ENCODE measurements around the gene ARID5B. TPM values are rescaled to one million over a fixed set of nuclear protein-coding genes. Genes with fewer than 3 reads are reported as not detected.

Gene ARID5B
- total RNA-seq, 2 experiments from 2014 or later: 26.7 to 28.3 TPM

DNA sequence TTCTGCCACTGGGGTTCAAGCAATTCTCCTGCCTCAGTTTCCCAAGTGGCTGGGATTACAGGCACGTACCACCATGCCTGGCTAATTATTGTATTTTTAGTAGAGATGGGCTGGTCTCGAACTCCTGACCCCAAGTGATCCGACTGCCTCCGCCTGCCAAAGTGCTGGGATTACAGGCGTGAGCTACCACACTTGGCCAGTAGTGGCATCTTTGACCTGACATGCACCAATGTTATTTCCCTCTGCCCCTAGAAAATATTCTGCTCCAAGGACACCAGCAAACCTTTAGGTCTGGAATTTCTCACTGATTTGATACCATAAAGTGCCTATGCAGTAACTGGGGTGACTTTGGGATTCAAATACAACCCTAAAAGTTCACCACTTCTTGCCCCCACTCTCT, 179.4 kb downstream of the ARID5B start:
- POLR2A ChIA-PET: interaction anchor here (0.7 to 3.1 kb wide), 4 partner anchors 18 to 105 kb away, joined by 3 to 23 read pairs (median 4); no protein-coding TSS in a partner anchor
- no peak for ATAC-seq
- CTCF ChIA-PET: interaction anchor here (1.0 to 1.9 kb wide), 4 partner anchors 15 to 164 kb away, joined by 3 to 7 read pairs (median 5); no protein-coding TSS in a partner anchor
- TF ChIP-seq, protein P1, sequence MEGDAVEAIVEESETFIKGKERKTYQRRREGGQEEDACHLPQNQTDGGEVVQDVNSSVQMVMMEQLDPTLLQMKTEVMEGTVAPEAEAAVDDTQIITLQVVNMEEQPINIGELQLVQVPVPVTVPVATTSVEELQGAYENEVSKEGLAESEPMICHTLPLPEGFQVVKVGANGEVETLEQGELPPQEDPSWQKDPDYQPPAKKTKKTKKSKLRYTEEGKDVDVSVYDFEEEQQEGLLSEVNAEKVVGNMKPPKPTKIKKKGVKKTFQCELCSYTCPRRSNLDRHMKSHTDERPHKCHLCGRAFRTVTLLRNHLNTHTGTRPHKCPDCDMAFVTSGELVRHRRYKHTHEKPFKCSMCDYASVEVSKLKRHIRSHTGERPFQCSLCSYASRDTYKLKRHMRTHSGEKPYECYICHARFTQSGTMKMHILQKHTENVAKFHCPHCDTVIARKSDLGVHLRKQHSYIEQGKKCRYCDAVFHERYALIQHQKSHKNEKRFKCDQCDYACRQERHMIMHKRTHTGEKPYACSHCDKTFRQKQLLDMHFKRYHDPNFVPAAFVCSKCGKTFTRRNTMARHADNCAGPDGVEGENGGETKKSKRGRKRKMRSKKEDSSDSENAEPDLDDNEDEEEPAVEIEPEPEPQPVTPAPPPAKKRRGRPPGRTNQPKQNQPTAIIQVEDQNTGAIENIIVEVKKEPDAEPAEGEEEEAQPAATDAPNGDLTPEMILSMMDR (IDR thresholded peaks at IDR 0.05): peak; percentile 17
- H3K9me3 Mint-ChIP-seq: peaks cover 1% of the 10 kb centered on the region
- intact Hi-C loops (cut with micrococcal nuclease): no loop called here
- peaks cover 60% of the 10 kb centered on the region for H3K36me3 Mint-ChIP-seq (ENCODE audit: low read depth)
- no peaks in the 10 kb centered on the region for H3K27me3 Mint-ChIP-seq
- peaks cover 80% of the 10 kb centered on the region for H3K4me1 Mint-ChIP-seq (ENCODE audit: low read depth)
- peak overlapping the region; percentile 92 for H3K27ac Mint-ChIP-seq
- H3K4me3 Mint-ChIP-seq: no peak overlapping the region
- no peak for DNase-seq

DNA sequence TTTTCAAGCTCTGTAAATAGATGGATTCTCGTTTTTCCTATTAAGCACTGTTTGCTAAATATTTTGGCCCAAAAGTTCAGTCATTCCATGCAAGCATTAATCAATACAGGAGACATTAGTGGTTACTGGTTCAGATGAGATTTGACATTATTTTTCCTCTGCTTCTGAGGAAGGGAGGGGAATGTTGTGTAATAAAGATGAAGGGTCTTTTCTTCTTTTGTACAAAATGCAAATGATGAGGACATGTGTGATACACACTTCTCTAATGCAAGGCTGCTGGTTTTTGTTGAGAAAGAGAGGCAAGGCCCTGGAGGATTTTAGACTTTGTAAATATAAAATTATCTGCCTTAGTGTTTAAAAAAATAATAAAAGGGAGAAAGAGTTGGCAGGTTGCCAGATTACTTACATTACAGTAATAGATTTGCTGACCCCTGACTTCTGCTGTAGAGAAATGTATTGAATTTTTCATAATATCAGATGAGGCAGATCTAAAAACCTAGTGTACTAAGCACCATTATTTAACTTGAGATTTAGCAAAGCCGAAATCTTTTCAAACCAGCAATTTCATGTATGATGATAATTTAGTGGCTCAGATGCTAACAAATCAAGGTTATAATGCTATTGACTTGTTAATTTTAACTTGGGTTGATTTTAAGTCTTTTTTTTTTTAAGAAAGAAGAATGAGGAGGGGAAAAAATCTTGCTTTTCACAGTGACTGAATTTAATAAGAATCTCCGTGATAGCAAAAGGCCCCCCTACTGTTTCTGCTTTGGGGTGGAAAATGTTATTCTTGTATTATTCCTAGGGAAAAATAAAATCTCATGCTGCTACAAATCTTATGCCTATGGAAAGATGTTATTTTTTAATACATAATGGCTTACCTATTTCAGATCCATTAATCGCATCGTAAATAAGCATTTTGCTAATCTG, 180.1 kb downstream of the ARID5B start:
- H3K36me3 Mint-ChIP-seq (ENCODE audit: low read depth): peaks cover 60% of the 10 kb centered on the region
- H3K4me3 Mint-ChIP-seq: peak overlapping the region; percentile 58
- H3K27ac Mint-ChIP-seq: peak overlapping the region; percentile 92

DNA sequence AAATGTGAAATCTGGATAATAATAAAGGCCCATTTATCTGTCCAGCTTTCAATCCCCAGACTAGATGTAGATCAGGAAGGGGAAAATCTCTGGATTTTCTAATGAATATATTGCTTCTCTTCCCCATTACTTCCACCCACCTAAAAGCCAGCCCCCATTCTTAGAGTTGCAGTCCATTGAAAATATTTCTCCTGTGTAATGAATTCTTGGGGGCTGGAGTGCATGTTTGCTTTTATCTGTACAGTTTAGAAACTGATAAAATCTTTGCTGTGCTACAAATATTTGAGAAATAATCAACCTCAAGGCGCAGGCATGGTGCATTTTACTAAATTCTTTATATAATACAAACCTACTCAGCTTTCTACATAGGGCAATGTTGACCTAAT, 180.8 kb downstream of the ARID5B start:
- TF ChIP-seq, protein P1 (IDR thresholded peaks at IDR 0.05): no peak
- DNase-seq (no peak), ATAC-seq (no peak)
- peak overlapping the region; percentile 58 for H3K4me3 Mint-ChIP-seq
- intact Hi-C loops (cut with micrococcal nuclease): loop anchor here (2.0 kb wide), 1 partner anchor 35 kb away; no protein-coding TSS in a partner anchor
- peaks cover 61% of the 10 kb centered on the region for H3K36me3 Mint-ChIP-seq (ENCODE audit: low read depth)
- POLR2A ChIA-PET: interaction anchor here (0.6 to 1.9 kb wide), 16 partner anchors 9 to 180 kb away, joined by 3 to 10 read pairs (median 4); partner anchors contain the start of gene ARID5B
- H3K27me3 Mint-ChIP-seq: no peaks in the 10 kb centered on the region
- H3K9me3 Mint-ChIP-seq: peaks cover 1% of the 10 kb centered on the region
- peaks cover 70% of the 10 kb centered on the region for H3K4me1 Mint-ChIP-seq (ENCODE audit: low read depth)
- CTCF ChIA-PET: interaction anchor here (0.8 to 1.6 kb wide), 6 partner anchors 9 to 163 kb away, joined by 3 to 9 read pairs (median 4); no protein-coding TSS in a partner anchor
- H3K27ac Mint-ChIP-seq: peak overlapping the region; percentile 92

More for the DNA sequence above, 180.1 kb downstream of the ARID5B start:
- intact Hi-C loops (cut with micrococcal nuclease): loop anchor here (2.0 kb wide), 1 partner anchor 35 kb away; no protein-coding TSS in a partner anchor
- CTCF ChIA-PET: interaction anchor here (0.8 to 1.9 kb wide), 6 partner anchors 8 to 163 kb away, joined by 3 to 9 read pairs (median 4); no protein-coding TSS in a partner anchor
- POLR2A ChIA-PET: interaction anchor here (0.7 to 3.1 kb wide), 10 partner anchors 8 to 180 kb away, joined by 3 to 23 read pairs (median 4); partner anchors contain the start of gene ARID5B
- peaks cover 1% of the 10 kb centered on the region for H3K9me3 Mint-ChIP-seq
- ATAC-seq (no peak), DNase-seq (no peak)
- H3K4me1 Mint-ChIP-seq (ENCODE audit: low read depth): peaks cover 74% of the 10 kb centered on the region
- H3K27me3 Mint-ChIP-seq: no peaks in the 10 kb centered on the region
- TF ChIP-seq, protein P1 (IDR thresholded peaks at IDR 0.05): no peak

DNA sequence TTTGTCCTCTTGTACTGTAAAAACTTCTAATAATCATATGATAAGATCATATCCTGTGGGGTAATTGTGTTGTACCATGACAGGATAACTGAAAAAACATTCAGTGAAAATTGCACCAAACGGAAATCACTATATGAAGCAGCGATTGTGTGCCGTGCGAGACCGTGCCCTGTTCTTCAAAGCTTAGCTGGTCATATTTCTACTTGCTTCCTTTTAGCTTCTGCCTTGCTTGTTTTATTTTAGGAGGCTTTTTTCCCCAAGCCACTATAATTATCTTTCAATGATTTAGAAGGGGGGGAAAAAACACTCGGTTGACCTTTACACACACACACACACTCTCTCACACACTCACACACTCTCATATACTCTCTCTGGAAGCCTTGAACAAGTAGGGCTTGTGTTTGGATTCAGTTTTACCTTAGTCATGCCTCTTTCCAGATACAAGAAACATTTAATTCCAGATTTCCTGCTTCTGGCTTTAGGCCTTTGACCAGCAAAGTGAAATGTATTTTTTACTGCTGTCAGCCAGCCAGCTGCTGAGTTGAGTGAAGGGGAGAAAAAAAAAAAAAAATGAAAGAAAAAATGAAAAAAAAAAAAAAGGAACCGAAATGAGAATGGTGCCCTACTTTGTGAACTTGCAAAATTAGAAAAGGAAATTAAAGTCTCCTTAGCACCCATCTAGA, 181.4 kb downstream of the ARID5B start:
- H3K36me3 Mint-ChIP-seq (ENCODE audit: low read depth): peaks cover 61% of the 10 kb centered on the region
- H3K9me3 Mint-ChIP-seq: no peaks in the 10 kb centered on the region
- TF ChIP-seq, protein P1 (IDR thresholded peaks at IDR 0.05): no peak
- CTCF ChIA-PET: interaction anchor here (0.8 to 1.6 kb wide), 6 partner anchors 9 to 162 kb away, joined by 3 to 9 read pairs (median 4); no protein-coding TSS in a partner anchor
- H3K27ac Mint-ChIP-seq: peak overlapping the region; percentile 92
- no peaks in the 10 kb centered on the region for H3K27me3 Mint-ChIP-seq
- peak overlapping the region; percentile 58 for H3K4me3 Mint-ChIP-seq
- DNase-seq: peak; percentile 75
- peaks cover 64% of the 10 kb centered on the region for H3K4me1 Mint-ChIP-seq (ENCODE audit: low read depth)
- peak; percentile 81 for ATAC-seq
- intact Hi-C loops (cut with micrococcal nuclease): loop anchor here (2.0 kb wide), 1 partner anchor 36 kb away; no protein-coding TSS in a partner anchor
- POLR2A ChIA-PET: interaction anchor here (0.6 to 1.9 kb wide), 16 partner anchors 9 to 181 kb away, joined by 3 to 10 read pairs (median 4); partner anchors contain the start of gene ARID5B
